ENCODE data around the gene MAMDC4. TPM values are rescaled to one million over a fixed set of nuclear protein-coding genes. Genes with fewer than 3 reads are reported as not detected.
"Not testable (repeated sequence)": the region's sequence is repeated elsewhere in the genome, so short reads cannot be mapped to it uniquely, and the experiment has no call there.

MAMDC4 gene
- total RNA-seq, 1 donor from 2014 or later = 6.8 TPM

GRCh38 chr9:136825295-136826187 lies 26.6 kb upstream of the MAMDC4 start:
- no peak for DNase-seq (ENCODE audit: low read depth)

GRCh38 chr9:136826188-136826541 lies 26.0 kb upstream of the MAMDC4 start:
- DNase-seq (ENCODE audit: low read depth) = no peak

GRCh38 chr9:136826703-136827582 lies 25.2 kb upstream of the MAMDC4 start:
- no peak for DNase-seq (ENCODE audit: low read depth)

- no peak for DNase-seq (ENCODE audit: low read depth)
Observed at GRCh38 chr9:136827794-136828473, 24.2 kb upstream of the MAMDC4 start.

- no peak for DNase-seq (ENCODE audit: low read depth)
Observed at GRCh38 chr9:136828474-136829140, 23.5 kb upstream of the MAMDC4 start.

GRCh38 chr9:136829412-136829811 lies 22.7 kb upstream of the MAMDC4 start:
- DNase-seq (ENCODE audit: low read depth) = no peak

- DNase-seq (ENCODE audit: low read depth) = no peak
Observed at GRCh38 chr9:136829981-136830885, 21.9 kb upstream of the MAMDC4 start.

- no peak for DNase-seq (ENCODE audit: low read depth)
Observed at GRCh38 chr9:136831002-136831719, 21.0 kb upstream of the MAMDC4 start.

- no peak for DNase-seq (ENCODE audit: low read depth)
Observed at GRCh38 chr9:136831720-136832104, 20.4 kb upstream of the MAMDC4 start.

- no peak for DNase-seq (ENCODE audit: low read depth)
Observed at GRCh38 chr9:136832581-136832980, 19.6 kb upstream of the MAMDC4 start.

- DNase-seq (ENCODE audit: low read depth) = not testable (repeated sequence)
Observed at GRCh38 chr9:136833381-136834048, 18.6 kb upstream of the MAMDC4 start.

- DNase-seq (ENCODE audit: low read depth) = no peak
Observed at GRCh38 chr9:136835162-136835931, 16.8 kb upstream of the MAMDC4 start.

- no peak for DNase-seq (ENCODE audit: low read depth)
Observed at GRCh38 chr9:136835932-136836904, 15.9 kb upstream of the MAMDC4 start.

- DNase-seq (ENCODE audit: low read depth) = no peak
Observed at GRCh38 chr9:136837146-136837855, 14.8 kb upstream of the MAMDC4 start.

GRCh38 chr9:136837856-136838277 lies 14.3 kb upstream of the MAMDC4 start:
- not testable (repeated sequence) for DNase-seq (ENCODE audit: low read depth)
